SU-DHL-6 (cell line): ENCODE data around the gene CRYBA4.
A peak's percentile ranks its signal among the peaks of the same experiment; 100 is the strongest.

Source experiments
- H2AFZ ChIP-seq: fragments of 200-600 bp; sonication (generic); 2 replicates; pipeline ENCODE4 v1.6.1; 2014; ENCODE audit warnings: low read depth, mild to moderate bottlenecking, moderate library complexity, mixed read lengths, antibody characterized with exemption, low read length; ENCODE audit not compliant: severe bottlenecking
- H3F3A ChIP-seq: fragments of 200-600 bp; shearing (Covaris generic); 2 replicates; pipeline ENCODE4 v1.6.0; 2016; ENCODE audit warnings: antibody characterized with exemption, mild to moderate bottlenecking; ENCODE audit not compliant: insufficient read depth
- H3K27ac ChIP-seq: fragments of 200-600 bp; sonication (generic); 2 replicates; pipeline ENCODE4 v1.5.1; 2016; ENCODE audit warnings: low read depth, mild to moderate bottlenecking, low read length, moderate library complexity, mixed read lengths
- H3K27me3 ChIP-seq: fragments of 200-600 bp; sonication (generic), shearing (Covaris generic); 2 replicates; pipeline ENCODE4 v1.6.0; 2014; ENCODE audit warnings: mild to moderate bottlenecking, low read length
- H3K36me3 ChIP-seq: fragments of 200-600 bp; sonication (generic); 2 replicates; pipeline ENCODE4 v1.6.1; 2014; ENCODE audit warnings: mild to moderate bottlenecking, low read length, mixed read lengths
- H3K4me2 ChIP-seq: fragments of 300-600, 200-600 bp; shearing (Covaris generic), sonication (generic); 2 replicates; pipeline ENCODE4 v1.6.0; 2014; ENCODE audit warnings: low read length, low read depth, mild to moderate bottlenecking; ENCODE audit not compliant: poor library complexity, severe bottlenecking
- H3K4me3 ChIP-seq: fragments of 200-600 bp; sonication (generic); 2 replicates; pipeline ENCODE4 v1.5.1; 2014; ENCODE audit warnings: antibody characterized with exemption, low read length, mild to moderate bottlenecking, mixed read lengths; ENCODE audit not compliant: insufficient read depth, poor library complexity, severe bottlenecking
- H3K79me2 ChIP-seq: fragments of 200-600 bp; sonication (generic); 2 replicates; pipeline ENCODE4 v1.6.1; 2014; ENCODE audit warnings: mild to moderate bottlenecking, low read length, moderate library complexity; ENCODE audit not compliant: insufficient read depth
- H3K9ac ChIP-seq: fragments of 200-600 bp; sonication (generic); 2 replicates; pipeline ENCODE4 v1.7.0; 2014; ENCODE audit warnings: mild to moderate bottlenecking, low read length
- H3K9me2 ChIP-seq: fragments of 200-600 bp; sonication (generic); replicated peaks from 2 replicates; pipeline ENCODE4 v1.6.1; 2014; ENCODE audit warnings: low read length; ENCODE audit not compliant: insufficient read depth
- H3K9me3 ChIP-seq: fragments of 200-600 bp; sonication (generic); 2 replicates; pipeline ENCODE4 v1.6.1; 2014; ENCODE audit warnings: low read length, mixed read lengths; ENCODE audit not compliant: insufficient read depth
- H4K20me1 ChIP-seq: fragments of 200-600 bp; sonication (generic); 2 replicates; pipeline ENCODE4 v1.6.1; 2014; ENCODE audit warnings: low read depth, mild to moderate bottlenecking, antibody characterized with exemption, low read length, moderate library complexity, mixed read lengths
- CTCF ChIP-seq: fragments of 200-600 bp; sonication (generic); IDR thresholded peaks from one replicate; pipeline ENCODE4 v1.5.1; 2017; ENCODE audit warnings: antibody characterized with exemption, mild to moderate bottlenecking, low read length, moderate library complexity; ENCODE audit not compliant: insufficient read depth, poor library complexity, severe bottlenecking
- EZH2phosphoT487 ChIP-seq: fragments of 200-600 bp; sonication (generic), shearing (Covaris generic); conservative IDR thresholded peaks from 2 replicates; pipeline ENCODE4 v1.6.1; 2018; ENCODE audit warnings: mild to moderate bottlenecking, antibody characterized with exemption, low read length, moderate library complexity, mixed read lengths

Gene CRYBA4

GRCh38 chr22:26634189-26634588, 12.4 kb downstream of the CRYBA4 start:
- Histone ChIP-seq H3F3A (no peaks in the 10 kb centered on the region), H3K27me3 (no peaks in the 10 kb centered on the region), H3K9ac (no peak overlapping the region), H3K9me2 (no peaks in the 10 kb centered on the region), H3K27ac (no peak overlapping the region), H3K9me3 (no peaks in the 10 kb centered on the region), H2AFZ (no peak overlapping the region), H4K20me1 (no peaks in the 10 kb centered on the region), H3K4me2 (no peak overlapping the region), H3K4me3 (no peak overlapping the region), H3K79me2 (no peaks in the 10 kb centered on the region), H3K36me3 (no peaks in the 10 kb centered on the region)
- no peak for TF ChIP-seq EZH2phosphoT487
- TF ChIP-seq CTCF, result no peak

GRCh38 chr22:26635117-26635516, 13.4 kb downstream of the CRYBA4 start:
- Histone ChIP-seq H2AFZ (no peak overlapping the region), H3K27me3 (no peaks in the 10 kb centered on the region), H3K9ac (no peak overlapping the region), H3K9me2 (no peaks in the 10 kb centered on the region), H3K27ac (no peak overlapping the region), H3K36me3 (no peaks in the 10 kb centered on the region), H3K79me2 (no peaks in the 10 kb centered on the region), H4K20me1 (no peaks in the 10 kb centered on the region), H3K4me2 (no peak overlapping the region), H3K9me3 (no peaks in the 10 kb centered on the region), H3K4me3 (no peak overlapping the region), H3F3A (no peaks in the 10 kb centered on the region)
- no peak for TF ChIP-seq EZH2phosphoT487

- Histone ChIP-seq H2AFZ (no peak overlapping the region), H3K9ac (no peak overlapping the region), H3K79me2 (no peaks in the 10 kb centered on the region), H3K9me2 (no peaks in the 10 kb centered on the region), H3K4me2 (no peak overlapping the region), H3K9me3 (no peaks in the 10 kb centered on the region), H4K20me1 (no peaks in the 10 kb centered on the region), H3F3A (no peaks in the 10 kb centered on the region), H3K27me3 (no peaks in the 10 kb centered on the region), H3K4me3 (no peak overlapping the region), H3K36me3 (no peaks in the 10 kb centered on the region), H3K27ac (no peak overlapping the region)
- no peak for TF ChIP-seq CTCF
- no peak for TF ChIP-seq EZH2phosphoT487
Observed at GRCh38 chr22:26636296-26636695, 14.5 kb downstream of the CRYBA4 start.

GRCh38 chr22:26642465-26643417, 21.0 kb downstream of the CRYBA4 start:
- H3K9me3 ChIP-seq, result no peaks in the 10 kb centered on the region
- TF ChIP-seq CTCF (peak; percentile 33), EZH2phosphoT487 (no peak)

More at GRCh38 chr22:26642465-26643417, 21.0 kb downstream of the CRYBA4 start:
- peak overlapping the region; percentile 68 for H2AFZ ChIP-seq
- H3F3A ChIP-seq, result no peaks in the 10 kb centered on the region
- H3K27ac ChIP-seq, result no peak overlapping the region
- H3K36me3 ChIP-seq, result no peaks in the 10 kb centered on the region
- peak overlapping the region; percentile 20 for H3K4me2 ChIP-seq
- H3K79me2 ChIP-seq, result no peaks in the 10 kb centered on the region
- no peaks in the 10 kb centered on the region for H3K27me3 ChIP-seq
- H3K9ac ChIP-seq, result no peak overlapping the region
- H4K20me1 ChIP-seq, result no peaks in the 10 kb centered on the region
- H3K9me2 ChIP-seq, result no peaks in the 10 kb centered on the region
- no peak overlapping the region for H3K4me3 ChIP-seq
